ENCODE measurements around the gene PRSS16. TPM values are rescaled to one million over a fixed set of nuclear protein-coding genes. Genes with fewer than 3 reads are reported as not detected.
"Not testable (repeated sequence)": the region's sequence is repeated elsewhere in the genome, so short reads cannot be mapped to it uniquely, and the experiment has no call there.

The PRSS16 gene
- 1.6 TPM for total RNA-seq

GRCh38 chr6:27247133-27247836 lies at the start of gene PRSS16:
TSS of gene PRSS16 (plus strand) at chr6:27247701. CDS start at chr6:27247738, 37 bp downstream.
- no peak for DNase-seq

GRCh38 chr6:27205375-27206278 lies 41.9 kb upstream of the PRSS16 start:
- peak; percentile 23 for DNase-seq

- no peak for DNase-seq
Measured at GRCh38 chr6:27206806-27207205, 40.7 kb upstream of the PRSS16 start.

- no peak for DNase-seq
Measured at GRCh38 chr6:27208042-27208441, 39.5 kb upstream of the PRSS16 start.

GRCh38 chr6:27209196-27209595 lies 38.3 kb upstream of the PRSS16 start:
- no peak for DNase-seq

- no peak for DNase-seq
Measured at GRCh38 chr6:27209659-27210269, 37.7 kb upstream of the PRSS16 start.

GRCh38 chr6:27213091-27213517 lies 34.4 kb upstream of the PRSS16 start:
- DNase-seq, result not testable (repeated sequence)

- no peak for DNase-seq
Measured at GRCh38 chr6:27213544-27214125, 33.9 kb upstream of the PRSS16 start.

- no peak for DNase-seq
Measured at GRCh38 chr6:27214126-27214601, 33.3 kb upstream of the PRSS16 start.

- no peak for DNase-seq
Measured at GRCh38 chr6:27216874-27217273, 30.6 kb upstream of the PRSS16 start.

- DNase-seq, result not testable (repeated sequence)
Measured at GRCh38 chr6:27222971-27223370, 24.5 kb upstream of the PRSS16 start.

- no peak for DNase-seq
Measured at GRCh38 chr6:27224729-27225128, 22.8 kb upstream of the PRSS16 start.

GRCh38 chr6:27228963-27229477 lies 18.5 kb upstream of the PRSS16 start:
- no peak for DNase-seq

- DNase-seq, result no peak
Measured at GRCh38 chr6:27230758-27231111, 16.8 kb upstream of the PRSS16 start.

- no peak for DNase-seq
Measured at GRCh38 chr6:27234576-27234975, 12.9 kb upstream of the PRSS16 start.

- peak; percentile 35 for DNase-seq
Measured at GRCh38 chr6:27237089-27237803, 10.3 kb upstream of the PRSS16 start.

- DNase-seq, result no peak
Measured at GRCh38 chr6:27238010-27238983, 9.2 kb upstream of the PRSS16 start.

GRCh38 chr6:27239258-27239657 lies 8.2 kb upstream of the PRSS16 start:
- no peak for DNase-seq

GRCh38 chr6:27241443-27241842 lies 6.1 kb upstream of the PRSS16 start:
- DNase-seq, result no peak

- DNase-seq, result no peak
Measured at GRCh38 chr6:27242589-27243265, 4.8 kb upstream of the PRSS16 start.
